Measurements from ENCODE around the gene SEPTIN10.

The SEPTIN10 gene

GRCh38 chr2:109501461-109501860, 112.3 kb downstream of the SEPTIN10 start:
- DNase-seq = no peak
- in situ Hi-C loops (cut with HindIII; ENCODE audit: low pct_ligation_motif_present, low sequenced_read_pairs) = no loop called here
- Histone ChIP-seq H3K36me3 (replicated peaks) (no peaks in the 10 kb centered on the region), H3K27me3 (replicated peaks) (no peaks in the 10 kb centered on the region), H3K27ac (no peak overlapping the region), H3K4me3 (ENCODE audit: low read depth, low read length) (no peak overlapping the region)
- TF ChIP-seq CTCF (IDR thresholded peaks at IDR 0.05; ENCODE audit: low read depth, low read length, missing control alignments) = no peak

DNA sequence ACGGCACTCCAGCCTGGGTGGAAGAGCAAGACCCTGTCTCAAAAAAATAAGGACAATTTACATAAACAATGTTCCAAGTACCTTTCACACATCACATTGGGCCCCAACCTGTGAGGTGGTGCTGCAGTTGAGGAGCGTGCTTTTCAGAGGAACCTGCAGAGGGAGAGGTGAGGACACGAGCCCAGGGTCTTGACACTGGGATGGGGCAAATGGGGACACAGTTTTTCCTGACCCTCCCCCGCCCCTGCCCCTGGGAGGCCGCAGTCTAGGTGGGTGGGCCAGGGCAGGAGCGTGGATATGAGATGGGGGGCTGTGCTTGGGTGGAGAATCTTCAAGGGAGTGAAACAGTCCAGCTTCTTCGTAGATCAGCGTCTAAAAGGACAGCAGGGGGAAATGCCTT, 112.9 kb downstream of the SEPTIN10 start:
- TF ChIP-seq CTCF (IDR thresholded peaks at IDR 0.05; ENCODE audit: low read depth, low read length, missing control alignments) = no peak
- DNase-seq = no peak
- in situ Hi-C loops (cut with HindIII; ENCODE audit: low pct_ligation_motif_present, low sequenced_read_pairs) = no loop called here
- H3K36me3 ChIP-seq (replicated peaks) = no peaks in the 10 kb centered on the region
- no peak overlapping the region for H3K4me3 ChIP-seq (ENCODE audit: low read depth, low read length)
- H3K27me3 ChIP-seq (replicated peaks) = no peaks in the 10 kb centered on the region
- H3K27ac ChIP-seq = no peak overlapping the region

- H3K27me3 ChIP-seq (replicated peaks) = no peaks in the 10 kb centered on the region
- no peak for TF ChIP-seq CTCF (IDR thresholded peaks at IDR 0.05; ENCODE audit: low read depth, low read length, missing control alignments)
- no peak overlapping the region for H3K4me3 ChIP-seq (ENCODE audit: low read depth, low read length)
- DNase-seq = no peak
- no peaks in the 10 kb centered on the region for H3K36me3 ChIP-seq (replicated peaks)
- no peak overlapping the region for H3K27ac ChIP-seq
- in situ Hi-C loops (cut with HindIII; ENCODE audit: low pct_ligation_motif_present, low sequenced_read_pairs) = loop anchor here (25.0 kb wide), 1 partner anchor 362 kb away; the partner anchor contains the start of gene SH3RF3
Observed at GRCh38 chr2:109499566-109499965, 114.2 kb downstream of the SEPTIN10 start.

GRCh38 chr2:109498906-109499305, 114.9 kb downstream of the SEPTIN10 start:
- TF ChIP-seq CTCF (IDR thresholded peaks at IDR 0.05; ENCODE audit: low read depth, low read length, missing control alignments) = no peak
- Histone ChIP-seq H3K36me3 (replicated peaks) (no peaks in the 10 kb centered on the region), H3K27ac (no peak overlapping the region), H3K27me3 (replicated peaks) (no peaks in the 10 kb centered on the region), H3K4me3 (ENCODE audit: low read depth, low read length) (no peak overlapping the region)
- no peak for DNase-seq
- in situ Hi-C loops (cut with HindIII; ENCODE audit: low pct_ligation_motif_present, low sequenced_read_pairs) = loop anchor here (25.0 kb wide), 1 partner anchor 362 kb away; the partner anchor contains the start of gene SH3RF3

DNA sequence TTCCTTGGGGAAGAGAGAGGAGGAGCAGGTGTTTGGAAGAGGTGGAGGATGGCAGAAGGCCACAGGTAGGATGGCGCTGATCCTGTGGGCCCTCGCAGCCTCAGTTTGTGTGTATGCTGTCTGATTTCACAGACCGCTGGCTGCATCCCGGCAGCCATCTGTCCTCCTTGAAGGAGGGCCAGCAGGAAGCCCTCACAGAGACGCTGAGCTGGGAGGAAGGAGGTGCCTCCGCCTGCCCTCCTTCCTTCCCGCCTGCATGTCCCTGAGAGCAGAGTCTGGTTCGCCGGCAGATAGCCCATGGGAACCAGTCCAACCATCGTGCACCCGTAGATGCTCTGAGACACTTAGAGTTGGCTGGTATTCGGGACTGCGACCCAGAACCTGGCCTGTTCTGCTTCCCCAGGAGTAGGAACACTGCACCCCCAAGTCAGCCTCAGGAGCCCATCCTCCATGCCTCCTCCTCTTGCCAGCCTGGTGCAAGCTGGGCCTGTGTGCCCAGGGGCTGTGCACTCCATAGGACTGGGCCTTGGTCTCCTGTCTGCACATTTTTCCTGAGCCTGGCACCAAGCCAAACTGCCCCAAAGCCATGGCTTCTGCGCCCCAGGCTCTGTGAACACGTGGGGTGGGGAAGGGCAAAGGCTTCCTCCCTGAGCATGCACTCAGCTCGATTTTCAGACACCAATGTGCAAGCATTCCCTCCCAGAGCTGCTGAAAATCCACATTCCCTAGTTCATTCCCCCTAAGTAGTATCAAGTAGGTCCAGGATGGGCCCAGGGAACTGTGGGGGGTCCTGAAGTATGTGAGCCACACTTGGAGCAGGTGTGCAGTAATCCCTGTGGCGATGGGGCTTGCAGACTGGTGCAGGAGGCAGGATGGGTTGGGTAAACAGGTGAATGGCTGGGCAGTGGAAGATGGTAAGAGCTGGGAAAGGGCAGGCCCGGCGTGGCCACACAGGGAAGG, 115.6 kb downstream of the SEPTIN10 start:
- in situ Hi-C loops (cut with HindIII; ENCODE audit: low pct_ligation_motif_present, low sequenced_read_pairs) = loop anchor here (25.0 kb wide), 1 partner anchor 361 kb away; the partner anchor contains the start of gene SH3RF3
- no peaks in the 10 kb centered on the region for H3K27me3 ChIP-seq (replicated peaks)
- no peak overlapping the region for H3K27ac ChIP-seq
- H3K36me3 ChIP-seq (replicated peaks) = no peaks in the 10 kb centered on the region
- TF ChIP-seq CTCF (IDR thresholded peaks at IDR 0.05; ENCODE audit: low read depth, low read length, missing control alignments) = no peak
- H3K4me3 ChIP-seq (ENCODE audit: low read depth, low read length) = no peak overlapping the region
- no peak for DNase-seq
